ENCODE data around the gene TMEM54.

- TF ChIP-seq CTCF (IDR thresholded peaks at IDR 0.05; ENCODE audit: poor library complexity) (no peak), EZH2 (IDR thresholded peaks at IDR 0.05; ENCODE audit: borderline replicate concordance) (no peak), EZH2phosphoT487 (IDR thresholded peaks at IDR 0.05; ENCODE audit: low read depth, severe bottlenecking, unreplicated experiment) (no peak)
Observed at GRCh38 chr1:32867671-32868070, 33.5 kb downstream of the TMEM54 start.
